GM12892 (cell line): ENCODE measurements around the gene MYL10.

ENCODE experiments used
- POLR2A ChIP-seq: IDR thresholded peaks from 2 replicates; pipeline ENCODE4 v1.6.1; 2011; ENCODE audit warnings: low read depth, low read length, control low read depth
- POLR2AphosphoS5 ChIP-seq: IDR thresholded peaks from 2 replicates; pipeline ENCODE4 v1.6.1; 2011; ENCODE audit warnings: low read depth, low read length, control low read depth
- TAF1 ChIP-seq: IDR thresholded peaks from 2 replicates; pipeline ENCODE4 v1.6.1; 2011; ENCODE audit warnings: low read depth, mild to moderate bottlenecking, control low read depth, low read length, borderline replicate concordance

GRCh38 chr7:101624246-101625001 is 4.7 kb downstream of the MYL10 start:
- TF ChIP-seq POLR2A (no peak), TAF1 (no peak), POLR2AphosphoS5 (no peak)
